Ovary (tissue), 3 donors: ENCODE data around the gene CAPN5.

Source experiments
- CTCF ChIP-seq, 3 donors: fragments of 450-650 bp in 2 of 3; fragments of 200-600 bp in 1 of 3; IDR thresholded peaks; one replicate each; pipeline versions ENCODE4 v1.5.1 to v1.8.0; 2016 to 2022; ENCODE audit warnings: antibody characterized with exemption in 3 of 3, mild to moderate bottlenecking in 1 of 3
- POLR2A ChIP-seq: fragments of 450-650 bp; IDR thresholded peaks from one replicate; pipeline ENCODE4 v1.6.1; 2017; ENCODE audit warnings: antibody characterized with exemption, mild to moderate bottlenecking, moderate library complexity
- donor health status: DM: no; HTN: no; CAD: no.

- TF ChIP-seq POLR2A (no peak), CTCF (IDR thresholded peaks at IDR 0.05) (no peak)
These were observed 35.8 kb upstream of the CAPN5 start for GRCh38 chr11:77030834-77031414.
